Spinal cord (tissue), 10 donors: Measurements from ENCODE around the gene MYOF. TPM values are rescaled to one million over a fixed set of nuclear protein-coding genes. Genes with fewer than 3 reads are reported as not detected.

Experiments used
- DNase-seq, 6 donors: peaks; one replicate each; pipeline versions ENCODE4 v3.0.0 to v3.0.0-alpha.2; 2013 to 2015; ENCODE audit warnings: low spot score in 6 of 6, low read depth in 4 of 6
- H3K27ac ChIP-seq: one replicate; pipeline ENCODE4 v1.5.1; 2013; ENCODE audit warnings: low read depth, low read length, control low read depth
- H3K27me3 ChIP-seq: one replicate; pipeline ENCODE4 v1.6.1; 2013; ENCODE audit warnings: low read length; ENCODE audit not compliant: control insufficient read depth, insufficient read depth
- H3K36me3 ChIP-seq: one replicate; pipeline ENCODE4 v1.6.1; 2013; ENCODE audit warnings: low read length; ENCODE audit not compliant: control insufficient read depth, insufficient read depth
- H3K4me1 ChIP-seq: one replicate; pipeline ENCODE4 v1.6.1; 2013; ENCODE audit warnings: low read length; ENCODE audit not compliant: control insufficient read depth, insufficient read depth
- H3K4me3 ChIP-seq: one replicate; pipeline ENCODE4 v1.5.1; 2013; ENCODE audit warnings: low read depth, low read length, control low read depth
- H3K9me3 ChIP-seq: one replicate; pipeline ENCODE4 v1.6.1; 2013; ENCODE audit warnings: low read length; ENCODE audit not compliant: control insufficient read depth, insufficient read depth
- WGBS: methylation state at CpG from one replicate; pipeline ENCODE4 v1.1.5; 2013; ENCODE audit warnings: missing lambda C conversion rate; ENCODE audit not compliant: insufficient coverage; 5-methylcytosine and 5-hydroxymethylcytosine counted together
- polyA plus RNA-seq, 2 donors: library from polyadenylated mRNA; unstranded; fragments of 120-200 nt; gene quantifications; one replicate each; pipeline ENCODE4 v1.2.1, GENCODE V29; 2013; ENCODE audit not compliant: insufficient read length in 2 of 2
- total RNA-seq, 2 donors: library from RNA; depleted of rRNA in 1 of 2; stranded (reverse); fragments of 120-200 nt in 1 of 2; fragments of >200 nt in 1 of 2; gene quantifications; one replicate each; pipeline versions ENCODE4 v1.2.3 to v1.2.4, GENCODE V29; 2013 to 2014
- donor health status: healthy.

MYOF gene
- total and polyA plus RNA-seq, 4 donors, result 10.7 to 45.8 (median 18.6) TPM

GRCh38 chr10:93488956-93489528 lies 6.9 kb upstream of the MYOF start:
- H3K27ac ChIP-seq, result no peak overlapping the region
- WGBS, result 97% methylated on average over 3 of the region's 4 CpGs

GRCh38 chr10:93485690-93486089 lies 3.6 kb upstream of the MYOF start:
- no CpG with 5 or more reads among the region's 1 CpG for WGBS
- Histone ChIP-seq H3K4me1 (peaks cover 4% of the 10 kb centered on the region), H3K27ac (no peak overlapping the region)

More at GRCh38 chr10:93488956-93489528, 6.9 kb upstream of the MYOF start:
- no peaks in the 10 kb centered on the region for H3K36me3 ChIP-seq
- H3K4me3 ChIP-seq, result no peak overlapping the region
- no peak for DNase-seq
- no peaks in the 10 kb centered on the region for H3K27me3 ChIP-seq
- no peaks in the 10 kb centered on the region for H3K9me3 ChIP-seq
- H3K4me1 ChIP-seq, result no peaks in the 10 kb centered on the region

GRCh38 chr10:93481637-93482144 lies 443 bp downstream of the MYOF start:
- 30% methylated on average over 7 of the region's 7 CpGs for WGBS
- H3K4me3 ChIP-seq, result peak overlapping the region; percentile 73
- H3K36me3 ChIP-seq, result no peaks in the 10 kb centered on the region
- DNase-seq, result no peak
- H3K27me3 ChIP-seq, result peaks cover 26% of the 10 kb centered on the region
- peaks cover 4% of the 10 kb centered on the region for H3K4me1 ChIP-seq
- H3K27ac ChIP-seq, result peak overlapping the region; percentile 80
- H3K9me3 ChIP-seq, result no peaks in the 10 kb centered on the region

More at GRCh38 chr10:93485690-93486089, 3.6 kb upstream of the MYOF start:
- Histone ChIP-seq H3K27me3 (peaks cover 25% of the 10 kb centered on the region), H3K4me3 (no peak overlapping the region), H3K9me3 (no peaks in the 10 kb centered on the region), H3K36me3 (no peaks in the 10 kb centered on the region)
- no peak for DNase-seq

- no peaks in the 10 kb centered on the region for H3K36me3 ChIP-seq
- no CpG with 5 or more reads among the region's 6 CpGs for WGBS
- peaks cover 4% of the 10 kb centered on the region for H3K4me1 ChIP-seq
- H3K27me3 ChIP-seq, result peaks cover 26% of the 10 kb centered on the region
- H3K9me3 ChIP-seq, result no peaks in the 10 kb centered on the region
- H3K4me3 ChIP-seq, result no peak overlapping the region
- no peak for DNase-seq
- H3K27ac ChIP-seq, result no peak overlapping the region
Measured at GRCh38 chr10:93478873-93479272, 3.3 kb downstream of the MYOF start.

GRCh38 chr10:93476756-93477155 lies 5.4 kb downstream of the MYOF start:
- Histone ChIP-seq H3K36me3 (no peaks in the 10 kb centered on the region), H3K4me3 (no peak overlapping the region), H3K4me1 (no peaks in the 10 kb centered on the region), H3K9me3 (no peaks in the 10 kb centered on the region), H3K27ac (no peak overlapping the region), H3K27me3 (peaks cover 11% of the 10 kb centered on the region)
- no peak for DNase-seq
- no CpG with 5 or more reads among the region's 2 CpGs for whole genome bisulfite sequencing

GRCh38 chr10:93475871-93476270 lies 6.3 kb downstream of the MYOF start:
- Histone ChIP-seq H3K27me3 (peaks cover 2% of the 10 kb centered on the region), H3K36me3 (no peaks in the 10 kb centered on the region), H3K9me3 (no peaks in the 10 kb centered on the region), H3K4me3 (no peak overlapping the region), H3K27ac (no peak overlapping the region), H3K4me1 (no peaks in the 10 kb centered on the region)
- no peak for DNase-seq
- no CpG with 5 or more reads among the region's 2 CpGs for WGBS

GRCh38 chr10:93475227-93475626 lies 6.9 kb downstream of the MYOF start:
- no peak overlapping the region for H3K4me3 ChIP-seq
- H3K27ac ChIP-seq, result no peak overlapping the region
- 100% methylated on average over 1 of the region's 2 CpGs for WGBS
- no peaks in the 10 kb centered on the region for H3K36me3 ChIP-seq
- DNase-seq, result no peak
- H3K9me3 ChIP-seq, result no peaks in the 10 kb centered on the region
- no peaks in the 10 kb centered on the region for H3K27me3 ChIP-seq
- no peaks in the 10 kb centered on the region for H3K4me1 ChIP-seq

- H3K27me3 ChIP-seq, result no peaks in the 10 kb centered on the region
- H3K27ac ChIP-seq, result no peak overlapping the region
- no peaks in the 10 kb centered on the region for H3K9me3 ChIP-seq
- H3K4me1 ChIP-seq, result no peaks in the 10 kb centered on the region
- no peak for DNase-seq
- no peaks in the 10 kb centered on the region for H3K36me3 ChIP-seq
- 80% methylated on average over 7 of the region's 7 CpGs for WGBS
- no peak overlapping the region for H3K4me3 ChIP-seq
Measured at GRCh38 chr10:93473804-93474472, 8.2 kb downstream of the MYOF start.

- no peak overlapping the region for H3K4me3 ChIP-seq
- no peak for DNase-seq
- H3K27ac ChIP-seq, result no peak overlapping the region
- no peaks in the 10 kb centered on the region for H3K4me1 ChIP-seq
- H3K9me3 ChIP-seq, result no peaks in the 10 kb centered on the region
- H3K27me3 ChIP-seq, result no peaks in the 10 kb centered on the region
- 93% methylated on average over 2 of the region's 2 CpGs for WGBS
- no peaks in the 10 kb centered on the region for H3K36me3 ChIP-seq
Measured at GRCh38 chr10:93473161-93473560, 9.0 kb downstream of the MYOF start.

GRCh38 chr10:93471110-93471651 lies 11.0 kb downstream of the MYOF start:
- no peak overlapping the region for H3K4me3 ChIP-seq
- no peak for DNase-seq
- no peaks in the 10 kb centered on the region for H3K36me3 ChIP-seq
- WGBS, result 95% methylated on average over 3 of the region's 5 CpGs
- no peaks in the 10 kb centered on the region for H3K27me3 ChIP-seq
- no peak overlapping the region for H3K27ac ChIP-seq
- no peaks in the 10 kb centered on the region for H3K9me3 ChIP-seq
- peaks cover 6% of the 10 kb centered on the region for H3K4me1 ChIP-seq
